H1 (cell line): Measurements from ENCODE around the gene PKMYT1. TPM values are rescaled to one million over a fixed set of nuclear protein-coding genes. Genes with fewer than 3 reads are reported as not detected.

Experiments used
- BRCA1 ChIP-seq: IDR thresholded peaks from 2 replicates; pipeline ENCODE4 v1.6.1; 2012; ENCODE audit warnings: low read depth, low read length, improper control_type of control experiment
- CBX5 ChIP-seq: fragments of 300-800, 300-1000 bp; sonication (generic); IDR thresholded peaks from 2 replicates; pipeline ENCODE4 v1.7.1; 2016; ENCODE audit warnings: antibody characterized with exemption, low read length, low read depth
- CREB1 ChIP-seq: IDR thresholded peaks from 2 replicates; pipeline ENCODE4 v1.6.1; 2012; ENCODE audit warnings: inconsistent platforms
- EP300 ChIP-seq, 2 experiments: IDR thresholded peaks; 1 replicate in 1 of 2; 2 replicates in 1 of 2; pipeline ENCODE4 v1.6.1; 2011 to 2012; ENCODE audit warnings: low read depth in 2 of 2, low read length in 2 of 2, mild to moderate bottlenecking in 2 of 2, borderline replicate concordance in 1 of 2, inconsistent platforms in 1 of 2, moderate library complexity in 1 of 2
- SAP30 ChIP-seq: fragments of 300-600 bp; sonication (generic); IDR thresholded peaks from 2 replicates; pipeline ENCODE4 v1.7.1; 2012; ENCODE audit warnings: low read length, moderate library complexity, mild to moderate bottlenecking, inconsistent platforms; ENCODE audit not compliant: insufficient read depth, insufficient replicate concordance
- polyA plus RNA-seq, 7 experiments: library from polyadenylated mRNA; depleted of rRNA in 3 of 7; stranded (reverse) in 5 of 7; unstranded in 2 of 7; fragments of >200 nt in 5 of 7; fragments of 200-250 nt in 2 of 7; gene quantifications; 1 replicate in 5 of 7; 2 replicates in 1 of 7; 4 replicates in 1 of 7; pipeline versions ENCODE4 v1.2.1 to v1.2.3, GENCODE V29; 2011 to 2013; ENCODE audit warnings: missing spikeins in 2 of 7, mixed read lengths in 2 of 7
- total RNA-seq: library from RNA; stranded (reverse); fragmentation: NEBNext Ultra II Directional; extraction: Animal tissue kit (Norgen Biotek cat#: 25700); gene quantifications from 2 replicates; pipeline ENCODE4 v1.2.1, GENCODE V29; 2021

The PKMYT1 gene
- total and polyA plus RNA-seq, 2 of the 8 experiments (the other 6 are each of a cell fraction or from before 2014, with no cell fraction given): 74.7 to 85.2 TPM

- no peak for TF ChIP-seq CREB1
- TF ChIP-seq BRCA1: no peak
- no peak for TF ChIP-seq CBX5
- no peak for TF ChIP-seq EP300 (IDR thresholded peaks at IDR 0.05; ENCODE audit: borderline replicate concordance in 1 of 2, low read depth in 2 of 2, low read length in 2 of 2)
- no peak for TF ChIP-seq SAP30
- TF ChIP-seq, all 59 proteins: peak for 0
Measured at GRCh38 chr16:2986623-2987188, 6.5 kb upstream of the PKMYT1 start (continued).
